Left hindlimb (tissue), 1 donor: ENCODE data around the gene NBPF26.
"Not testable (repeated sequence)": the region's sequence is repeated elsewhere in the genome, so short reads cannot be mapped to it uniquely, and the experiment has no call there.

Source experiments
- DNase-seq: peaks from one replicate; pipeline ENCODE4 v3.0.0-alpha.2; 2018

Gene NBPF26

DNA sequence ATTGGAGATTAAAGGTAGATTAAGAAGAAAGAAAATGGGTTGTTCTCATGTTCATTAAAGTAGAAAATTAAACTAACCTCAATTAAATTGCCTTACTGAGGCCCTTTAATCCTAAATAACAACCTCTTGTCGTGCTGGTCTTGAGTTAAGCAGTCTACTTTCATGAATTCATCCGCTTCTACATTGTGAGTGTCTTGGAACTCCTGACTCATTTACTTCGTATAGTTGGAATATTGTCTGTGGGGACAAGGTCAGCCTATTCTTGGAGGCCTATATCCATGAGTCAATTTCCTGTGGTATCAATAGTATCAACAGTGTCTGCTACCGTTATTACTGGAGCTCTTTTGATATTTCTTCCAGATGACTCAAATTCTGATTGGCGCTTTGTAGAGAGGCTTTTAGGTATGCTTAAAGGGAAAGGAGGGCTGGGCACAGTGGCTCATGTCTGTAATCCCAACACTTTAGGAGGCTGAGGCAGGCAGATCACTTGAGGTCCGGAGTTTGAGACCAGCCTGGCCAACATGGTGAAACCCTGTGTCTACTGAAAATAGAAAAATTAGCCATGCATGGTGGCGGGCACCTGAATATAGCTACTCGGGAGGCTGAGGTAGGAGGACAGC, 136.0 kb downstream of the NBPF26 start:
- not testable (repeated sequence) for DNase-seq

DNA sequence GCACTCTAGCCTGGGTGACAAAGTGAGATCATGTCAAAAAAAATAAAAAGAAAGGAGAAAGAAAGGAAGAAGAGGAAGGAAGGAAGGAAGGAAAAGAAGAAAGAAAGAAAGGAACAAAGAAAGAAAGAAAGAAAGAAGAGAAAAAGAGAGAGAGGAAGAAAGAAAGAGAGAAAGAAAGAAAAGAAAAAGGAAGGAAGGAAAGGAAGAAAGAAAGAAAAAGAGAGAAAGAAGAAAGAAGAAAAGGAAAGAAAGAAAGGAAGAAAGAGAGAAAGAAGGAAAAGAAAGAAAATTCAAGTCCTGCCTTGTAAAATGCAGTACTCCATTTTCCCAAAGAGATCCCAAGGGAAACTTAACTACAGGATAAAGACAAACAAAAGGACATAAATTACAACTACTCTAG, 154.5 kb downstream of the NBPF26 start:
- not testable (repeated sequence) for DNase-seq

DNA sequence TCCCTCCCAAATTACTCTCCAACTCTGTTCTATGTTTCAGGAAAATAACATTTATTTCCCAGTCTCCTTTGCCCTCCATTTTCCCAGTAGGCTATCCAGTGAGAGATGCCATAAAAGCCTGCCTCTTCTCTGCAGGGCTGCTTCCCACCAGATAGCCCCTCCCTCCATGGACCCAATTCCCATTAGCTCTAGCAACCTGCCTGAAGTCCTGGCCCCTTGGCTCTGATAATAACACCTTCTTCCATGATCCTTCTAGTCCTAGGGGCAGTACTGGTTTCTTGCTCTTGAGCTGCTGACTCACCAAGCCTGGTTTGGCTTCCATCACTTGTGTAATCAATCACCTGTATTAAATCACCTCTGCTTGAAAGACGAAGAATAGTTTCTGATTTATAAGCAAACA, 156.3 kb downstream of the NBPF26 start:
- DNase-seq: not testable (repeated sequence)

DNA sequence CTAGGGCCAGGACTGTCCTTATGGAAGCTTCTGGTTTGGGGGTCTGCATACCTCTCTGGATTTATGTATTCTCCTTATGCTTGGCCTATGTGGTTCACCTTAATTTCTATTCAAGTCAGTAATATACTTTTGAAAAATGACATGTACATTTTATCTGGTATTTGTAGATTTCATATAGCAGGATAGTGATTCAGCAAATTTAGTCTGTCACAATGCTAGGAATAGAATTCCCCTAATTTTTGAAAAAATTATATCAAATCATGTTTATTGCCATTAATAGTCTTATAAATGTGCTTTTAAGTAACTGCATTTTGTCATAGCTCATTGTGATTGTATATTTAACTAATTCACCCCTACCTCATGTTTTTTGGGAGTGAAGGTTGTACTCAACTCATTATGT, 158.2 kb downstream of the NBPF26 start:
- DNase-seq: not testable (repeated sequence)
